ENCODE data around the gene NINJ2. TPM values are rescaled to one million over a fixed set of nuclear protein-coding genes. Genes with fewer than 3 reads are reported as not detected.

The NINJ2 gene
- total RNA-seq, 1 experiment from 2014 or later = 0.24 TPM

DNA sequence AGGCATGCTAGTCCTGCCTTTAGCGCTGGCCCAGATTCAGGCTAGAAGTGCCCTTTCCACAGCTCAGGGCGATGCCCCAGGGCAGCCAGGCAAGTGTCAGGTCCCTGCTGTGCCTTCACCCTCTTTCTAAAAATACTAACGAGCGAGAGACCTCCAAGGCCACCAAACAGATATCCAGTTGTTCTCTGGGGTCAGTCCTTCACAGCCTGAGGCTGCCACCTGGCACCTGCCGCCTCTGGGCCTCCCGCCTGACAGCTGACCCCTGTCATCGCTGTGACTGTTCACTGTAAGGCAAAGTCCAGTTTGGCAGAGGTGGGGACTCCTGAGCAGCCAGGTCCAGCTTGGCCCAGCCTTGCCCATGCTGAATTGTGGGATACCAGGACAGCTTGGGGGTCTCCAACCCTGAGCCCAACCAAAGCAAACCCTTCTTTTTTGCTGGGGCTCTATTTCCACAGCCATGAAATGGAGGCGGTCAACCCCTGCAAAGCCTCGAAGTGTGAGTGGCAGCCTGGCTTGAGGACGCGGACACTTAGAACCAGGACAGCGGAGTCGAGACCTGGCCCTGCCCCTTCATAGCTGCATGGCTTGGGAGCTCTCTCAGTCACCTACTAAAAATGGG, 79.9 kb downstream of the NINJ2 start:
- Histone ChIP-seq H4K8ac (replicated peaks; ENCODE audit: insufficient read length, low read depth, low read length) (no peak overlapping the region), H3K79me1 (ENCODE audit: insufficient read depth, low read depth, low read length, poor library complexity, severe bottlenecking) (no peaks in the 10 kb centered on the region), H2BK15ac (ENCODE audit: low read depth, low read length) (no peak overlapping the region), H2BK20ac (ENCODE audit: low read depth, low read length, poor library complexity, severe bottlenecking) (no peak overlapping the region), H3K9me3 (ENCODE audit: control insufficient read depth, low read depth, low read length) (no peaks in the 10 kb centered on the region), H4K91ac (ENCODE audit: insufficient read length, low read depth, low read length) (no peak overlapping the region), H3T11ph (ENCODE audit: low read length) (no peak overlapping the region), H3K4ac (ENCODE audit: low read depth, low read length) (no peak overlapping the region), H3K9ac (ENCODE audit: extremely low read depth, insufficient read length, low read length) (no peak overlapping the region), H3K27me3 (ENCODE audit: insufficient read depth, low read length) (no peaks in the 10 kb centered on the region), H2AK5ac (ENCODE audit: insufficient read length, low read length) (no peak overlapping the region), H3K27ac (ENCODE audit: insufficient read length, low read depth, low read length) (no peak overlapping the region), H3K18ac (ENCODE audit: insufficient read length, low read depth, low read length) (no peak overlapping the region), H3K14ac (ENCODE audit: insufficient read depth, low read length) (no peak overlapping the region), H3K4me1 (ENCODE audit: insufficient read depth, low read length) (peaks cover 2% of the 10 kb centered on the region; the same call in 1 of the 2 replicates), H2BK12ac (ENCODE audit: insufficient read length, low read depth, low read length) (no peak overlapping the region), H3K4me2 (ENCODE audit: insufficient read depth, insufficient read length, low read length) (no peak overlapping the region), H2BK120ac (ENCODE audit: low read depth, low read length, poor library complexity, severe bottlenecking) (no peak overlapping the region), H3K23ac (ENCODE audit: insufficient read length, low read depth, low read length) (no peak overlapping the region), H4K5ac (ENCODE audit: insufficient read length, low read depth, low read length) (no peak overlapping the region), H4K20me1 (ENCODE audit: control insufficient read depth, insufficient read depth, insufficient read length) (no peaks in the 10 kb centered on the region), H3K23me2 (ENCODE audit: insufficient read length, low read depth, low read length, poor library complexity, severe bottlenecking) (no peaks in the 10 kb centered on the region), H2BK5ac (ENCODE audit: insufficient read length, low read length) (no peak overlapping the region), H3K56ac (ENCODE audit: insufficient read length, low read depth, low read length) (no peak overlapping the region), H2AFZ (ENCODE audit: low read length) (no peak overlapping the region), H3K79me2 (ENCODE audit: insufficient read depth, low read length) (no peaks in the 10 kb centered on the region)
- peaks cover 16 to 27% of the 10 kb centered on the region in 2 experiments for H3K4me1 Mint-ChIP-seq
- H3K4me3 Mint-ChIP-seq = no peak overlapping the region
- no peaks in the 10 kb centered on the region; a peak in 3 of 5 replicates for H3K9me3 Mint-ChIP-seq
- no CpG with 5 or more reads among the region's 13 CpGs for WGBS (ENCODE audit: extremely low coverage, insufficient read length, low lambda C conversion rate)
- peaks cover 3% of the 10 kb centered on the region; the same call in 1 of the 2 replicates for H3K27me3 Mint-ChIP-seq (ENCODE audit: low read depth)
- H3K27ac Mint-ChIP-seq = no peak overlapping the region
- no peaks in the 10 kb centered on the region for H3K36me3 Mint-ChIP-seq (ENCODE audit: insufficient read depth in 1 of 3, low read depth in 3 of 3)
- DNase-seq = no peak
- TF ChIP-seq, protein P1, sequence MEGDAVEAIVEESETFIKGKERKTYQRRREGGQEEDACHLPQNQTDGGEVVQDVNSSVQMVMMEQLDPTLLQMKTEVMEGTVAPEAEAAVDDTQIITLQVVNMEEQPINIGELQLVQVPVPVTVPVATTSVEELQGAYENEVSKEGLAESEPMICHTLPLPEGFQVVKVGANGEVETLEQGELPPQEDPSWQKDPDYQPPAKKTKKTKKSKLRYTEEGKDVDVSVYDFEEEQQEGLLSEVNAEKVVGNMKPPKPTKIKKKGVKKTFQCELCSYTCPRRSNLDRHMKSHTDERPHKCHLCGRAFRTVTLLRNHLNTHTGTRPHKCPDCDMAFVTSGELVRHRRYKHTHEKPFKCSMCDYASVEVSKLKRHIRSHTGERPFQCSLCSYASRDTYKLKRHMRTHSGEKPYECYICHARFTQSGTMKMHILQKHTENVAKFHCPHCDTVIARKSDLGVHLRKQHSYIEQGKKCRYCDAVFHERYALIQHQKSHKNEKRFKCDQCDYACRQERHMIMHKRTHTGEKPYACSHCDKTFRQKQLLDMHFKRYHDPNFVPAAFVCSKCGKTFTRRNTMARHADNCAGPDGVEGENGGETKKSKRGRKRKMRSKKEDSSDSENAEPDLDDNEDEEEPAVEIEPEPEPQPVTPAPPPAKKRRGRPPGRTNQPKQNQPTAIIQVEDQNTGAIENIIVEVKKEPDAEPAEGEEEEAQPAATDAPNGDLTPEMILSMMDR (conservative IDR thresholded peaks at IDR 0.05) = peak; percentile 60

All from H9 (cell line).